Gastrocnemius medialis (tissue), 4 donors: ENCODE measurements around the gene ADAMTS18.
"Not testable (repeated sequence)": the region's sequence is repeated elsewhere in the genome, so short reads cannot be mapped to it uniquely, and the experiment has no call there.

Source experiments
- CTCF ChIP-seq, 5 experiments: fragments of 450-650 bp in 3 of 5; fragments of 200-600 bp in 2 of 5; sonication (generic) in 2 of 5; IDR thresholded peaks in 4 of 5; conservative IDR thresholded peaks in 1 of 5; 1 replicate in 4 of 5; 2 replicates in 1 of 5; pipeline ENCODE4 v1.5.1; 2016 to 2019; ENCODE audit warnings: antibody characterized with exemption in 5 of 5, mild to moderate bottlenecking in 3 of 5, moderate library complexity in 3 of 5
- POLR2A ChIP-seq, 2 donors: fragments of 450-650 bp; IDR thresholded peaks; one replicate each; pipeline ENCODE4 v1.6.1; 2017; ENCODE audit warnings: antibody characterized with exemption in 2 of 2, mild to moderate bottlenecking in 2 of 2, moderate library complexity in 2 of 2

GRCh38 chr16:77275303-77275702 lies 159.5 kb downstream of the ADAMTS18 start:
- not testable (repeated sequence) for TF ChIP-seq CTCF (IDR thresholded peaks at IDR 0.05 in 4 of 5, conservative IDR thresholded peaks at IDR 0.05 in 1 of 5); POLR2A (IDR thresholded peaks at IDR 0.05)
